A673 (cell line): ENCODE measurements around the gene KAZN. TPM values are rescaled to one million over a fixed set of nuclear protein-coding genes. Genes with fewer than 3 reads are reported as not detected.

Experiments
- BruUV-seq: library from RNA; stranded (reverse); fragments of 400-500 nt; replicated peaks from 2 replicates; lab custom pipeline; 2021; lab: Mats Ljungman, UMichigan
- CTCF ChIA-PET: fragments of 300-600 bp; sonication (Branson Sonifier 250); formaldehyde crosslinking; loops from one replicate; lab custom pipeline; 2022; ENCODE audit warnings: antibody characterized with exemption; lab: Charles Lee
- POLR2A ChIA-PET: fragments of 300-600 bp; sonication (Branson Sonifier 250); formaldehyde crosslinking; loops from one replicate; lab custom pipeline; 2022; ENCODE audit warnings: antibody characterized with exemption; ENCODE audit not compliant: low non-redundant PET; lab: Charles Lee
- DNase-seq: peaks from one replicate; pipeline ENCODE4 v3.0.0-alpha.2; 2015; ENCODE audit warnings: low spot score
- H3K27ac ChIP-seq: fragments of 200-600 bp; sonication (generic); 2 replicates; pipeline ENCODE4 v1.5.1; 2016; ENCODE audit warnings: mixed run types, low read depth, mild to moderate bottlenecking, mixed read lengths, antibody characterized with exemption, low read length; ENCODE audit not compliant: poor library complexity, severe bottlenecking
- H3K27me3 ChIP-seq: fragments of 200-600 bp; sonication (generic); replicated peaks from 2 replicates; pipeline ENCODE4 v1.6.1; 2017; ENCODE audit warnings: mixed run types, low read depth, mild to moderate bottlenecking, mixed read lengths, antibody characterized with exemption, low read length; ENCODE audit not compliant: insufficient read depth, poor library complexity
- H3K36me3 ChIP-seq: fragments of 200-600 bp; sonication (generic); 2 replicates; pipeline ENCODE4 v1.6.1; 2016; ENCODE audit warnings: mixed run types, mild to moderate bottlenecking, mixed read lengths, antibody characterized with exemption, low read length; ENCODE audit not compliant: insufficient read depth, poor library complexity, severe bottlenecking
- H3K4me1 ChIP-seq: fragments of 200-600 bp; sonication (generic); 2 replicates; pipeline ENCODE4 v1.6.1; 2017; ENCODE audit warnings: mixed run types, mild to moderate bottlenecking, mixed read lengths, antibody characterized with exemption, low read length; ENCODE audit not compliant: insufficient read depth, poor library complexity, severe bottlenecking
- H3K4me3 ChIP-seq: fragments of 200-600 bp; sonication (generic); 2 replicates; pipeline ENCODE4 v1.5.1; 2016; ENCODE audit warnings: low read depth, mixed run types, mild to moderate bottlenecking, mixed read lengths, low read length; ENCODE audit not compliant: poor library complexity, severe bottlenecking
- H3K9me3 ChIP-seq: fragments of 200-600 bp; sonication (generic); 2 replicates; pipeline ENCODE4 v1.6.1; 2016; ENCODE audit warnings: mixed run types, low read depth, mild to moderate bottlenecking, mixed read lengths, antibody characterized with exemption, low read length; ENCODE audit not compliant: poor library complexity, severe bottlenecking
- CTCF ChIP-seq: fragments of 300-800, 200-600 bp; sonication (generic); conservative IDR thresholded peaks from 2 replicates; pipeline ENCODE4 v1.5.1; 2017; ENCODE audit warnings: low read depth, mild to moderate bottlenecking, antibody characterized with exemption, low read length, moderate library complexity, mixed read lengths
- EZH2 ChIP-seq: fragments of 200-600 bp; sonication (generic); IDR thresholded peaks from 2 replicates; pipeline ENCODE4 v1.6.1; 2017; ENCODE audit warnings: borderline replicate concordance, low read depth, mild to moderate bottlenecking, mixed read lengths, antibody characterized with exemption, low read length; ENCODE audit not compliant: poor library complexity, severe bottlenecking
- intact Hi-C: fragments of 100-400 bp; cut with micrococcal nuclease; formaldehyde crosslinking; loops from one replicate; pipeline ENCODE4 v1.10.0; 2022; ENCODE audit not compliant: unreplicated experiment
- total RNA-seq: library from RNA; stranded (reverse); gene quantifications from 2 replicates; pipeline ENCODE4 v1.2.3, GENCODE V29; 2021

KAZN gene
- total RNA-seq, 1 experiment from 2014 or later: 8.0 TPM

DNA sequence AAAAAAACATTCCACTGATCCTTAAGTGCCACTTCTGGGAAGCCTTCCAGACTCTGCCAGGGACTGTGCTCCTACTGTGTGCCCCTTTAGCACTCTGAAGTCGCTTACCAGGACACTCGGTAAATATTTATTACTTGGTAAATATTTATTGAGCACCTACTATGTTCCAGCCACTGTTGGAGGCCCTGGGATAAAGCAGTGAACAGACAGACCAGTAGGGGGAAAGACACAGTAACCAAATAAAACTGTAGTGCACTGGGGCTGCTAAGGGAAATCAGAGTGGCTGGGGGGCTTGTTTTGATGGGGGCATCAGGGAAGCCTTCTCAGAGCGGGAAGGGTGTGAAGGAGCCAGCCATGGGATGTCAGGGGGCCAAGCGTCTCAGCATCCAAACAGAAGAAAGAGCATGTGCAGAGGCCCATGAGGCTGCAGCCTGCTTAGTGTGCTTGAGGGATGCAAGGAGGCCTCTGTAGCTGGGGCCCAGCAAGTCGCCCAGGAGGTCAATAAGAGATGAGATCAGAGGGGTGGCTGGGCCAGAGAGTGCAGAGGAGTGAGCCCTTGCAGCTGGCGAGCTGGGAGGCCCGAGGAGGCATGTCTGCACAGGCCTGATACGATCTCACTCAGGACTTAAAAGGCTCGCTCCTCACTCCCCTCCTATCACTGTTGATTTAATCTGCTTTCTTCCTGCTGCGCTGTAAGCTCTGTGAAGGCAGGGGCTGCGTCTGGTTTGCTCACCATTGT is 28.6 kb downstream of the KAZN start:
- intact Hi-C loops: no loop called here
- no peak overlapping the region for H3K4me3 ChIP-seq
- H3K9me3 ChIP-seq: no peaks in the 10 kb centered on the region
- no peak for DNase-seq
- H3K27ac ChIP-seq: no peak overlapping the region
- H3K27me3 ChIP-seq: no peaks in the 10 kb centered on the region
- no peak for TF ChIP-seq EZH2
- no peak for TF ChIP-seq CTCF
- no TSS peak for BruUV-seq
- ChIA-PET POLR2A (no interaction called here), CTCF (no interaction called here)
- no peaks in the 10 kb centered on the region for H3K4me1 ChIP-seq
- no peaks in the 10 kb centered on the region for H3K36me3 ChIP-seq

DNA sequence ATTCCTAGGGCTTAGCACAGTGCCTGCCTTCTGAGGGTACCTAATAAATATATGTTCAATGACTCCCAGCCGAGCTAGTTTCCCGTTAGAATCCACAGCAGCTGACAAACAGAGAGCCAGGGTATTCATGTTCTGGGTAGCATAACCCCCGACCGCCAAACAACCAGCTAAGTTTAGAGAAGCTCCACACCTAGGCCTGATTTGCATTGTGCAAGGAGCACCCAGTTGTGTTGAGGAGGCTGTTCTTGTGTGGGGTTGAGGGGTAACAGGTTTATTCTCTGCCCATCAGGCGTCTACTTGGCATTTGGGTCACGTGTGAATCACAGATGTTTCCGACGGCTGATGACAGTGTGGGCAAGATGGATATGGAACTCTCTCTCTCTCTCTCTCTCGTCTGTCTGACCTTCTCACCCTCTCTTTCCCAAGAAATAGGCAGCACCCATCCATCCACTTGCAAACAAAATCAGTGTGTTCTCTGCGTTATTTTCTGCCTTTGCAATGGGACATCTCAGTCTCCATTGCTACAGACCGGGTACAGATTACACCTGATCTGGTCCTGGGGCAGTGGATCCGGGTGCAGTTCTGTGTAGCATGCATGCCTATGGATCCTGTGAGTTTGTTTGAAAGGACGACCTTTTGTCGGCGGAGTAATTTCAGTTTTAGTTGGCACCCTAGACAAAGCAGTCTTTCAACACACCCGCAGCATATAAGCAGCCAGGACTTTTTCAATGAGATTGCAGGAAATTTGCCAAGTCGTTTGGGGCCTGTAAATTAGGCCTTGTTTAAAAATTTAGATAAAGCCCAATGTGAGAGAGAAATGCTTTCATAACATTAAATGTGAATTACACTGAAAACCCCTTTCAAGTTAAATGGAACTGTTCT is 29.4 kb downstream of the KAZN start:
- ChIA-PET POLR2A (no interaction called here), CTCF (interaction anchor here (0.6 kb wide), 1 partner anchor 291 kb away, joined by 4 read pairs; no protein-coding TSS in a partner anchor)
- intact Hi-C loops: no loop called here
- Histone ChIP-seq H3K9me3 (no peaks in the 10 kb centered on the region), H3K27me3 (no peaks in the 10 kb centered on the region), H3K4me1 (no peaks in the 10 kb centered on the region), H3K4me3 (no peak overlapping the region), H3K27ac (no peak overlapping the region), H3K36me3 (no peaks in the 10 kb centered on the region)
- no TSS peak for BruUV-seq
- no peak for DNase-seq
- no peak for TF ChIP-seq CTCF
- no peak for TF ChIP-seq EZH2

DNA sequence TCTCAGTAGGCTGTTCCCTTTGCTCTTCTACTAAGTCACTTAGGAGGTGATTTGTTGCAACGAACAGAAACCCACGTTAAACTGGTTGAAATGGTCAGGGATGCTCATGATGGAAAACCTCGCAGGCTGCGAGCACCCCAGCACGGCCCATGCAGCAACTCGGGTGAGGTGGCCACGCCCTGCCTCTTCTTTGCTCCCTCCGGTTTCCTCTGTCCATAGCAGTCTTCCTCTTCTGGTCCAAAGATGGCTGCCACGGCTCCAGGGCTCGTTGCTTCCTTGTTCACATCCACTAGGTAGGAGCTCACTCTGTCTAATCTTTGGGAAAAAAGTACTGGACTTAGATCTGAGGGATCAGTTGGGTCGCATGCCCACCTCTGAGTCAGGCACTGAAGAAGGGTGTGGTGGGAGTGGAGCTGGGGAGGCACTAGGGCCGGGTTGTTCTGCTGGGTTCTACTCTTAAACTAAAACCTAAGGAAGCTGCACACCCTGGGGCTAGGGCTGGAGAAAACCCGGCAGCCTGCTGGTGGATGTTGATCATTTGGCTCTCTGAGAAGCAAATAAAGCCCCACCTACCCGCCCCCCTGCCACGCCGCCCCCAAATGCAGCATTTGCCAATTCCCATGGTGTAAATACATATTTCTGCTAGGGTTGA is 31.0 kb downstream of the KAZN start:
- BruUV-seq: no TSS peak
- POLR2A ChIA-PET: no interaction called here
- CTCF ChIA-PET: no interaction called here

More for the DNA sequence above, 31.0 kb downstream of the KAZN start:
- no peaks in the 10 kb centered on the region for H3K27me3 ChIP-seq
- no peaks in the 10 kb centered on the region for H3K36me3 ChIP-seq
- intact Hi-C loops: no loop called here
- DNase-seq: no peak
- no peak overlapping the region for H3K27ac ChIP-seq
- TF ChIP-seq EZH2 (no peak), CTCF (no peak)
- no peak overlapping the region for H3K4me3 ChIP-seq
- H3K4me1 ChIP-seq: no peaks in the 10 kb centered on the region
- H3K9me3 ChIP-seq: no peaks in the 10 kb centered on the region
